Measurements from ENCODE around the gene FAM171A2. TPM values are rescaled to one million over a fixed set of nuclear protein-coding genes. Genes with fewer than 3 reads are reported as not detected.

Gene FAM171A2
- total and polyA plus RNA-seq, 2 of the 8 experiments (the other 6 are each of a cell fraction or from before 2014, with no cell fraction given): 21.9 to 24.1 TPM

GRCh38 chr17:44360144-44360533 lies 3.5 kb downstream of the FAM171A2 start:
- Histone ChIP-seq H4K8ac (ENCODE audit: extremely low read depth, insufficient read depth, low read length) (no peak overlapping the region), H4K5ac (ENCODE audit: insufficient read length, low read depth, low read length) (no peak overlapping the region), H3K14ac (ENCODE audit: insufficient read length) (no peak overlapping the region), H3K36me3 (ENCODE audit: control insufficient read depth in 2 of 4, insufficient read depth in 4 of 4, low read length in 3 of 4) (peaks cover 0 to 6% (median 1%) of the 10 kb centered on the region in 4 experiments; a peak in 1 of 8 replicates), H3K18ac (ENCODE audit: extremely low read depth, low read length) (no peak overlapping the region), H2BK5ac (ENCODE audit: low read depth, low read length) (no peak overlapping the region), H2AFZ (ENCODE audit: low read length) (no peak overlapping the region), H3K27me3 (replicated peaks in 1 of 4; ENCODE audit: control insufficient read depth in 3 of 4, extremely low read depth in 1 of 4, insufficient read depth in 3 of 4, low read length in 3 of 4) (no peaks in the 10 kb centered on the region), H3K4me1 (replicated peaks in 1 of 4; ENCODE audit: control insufficient read depth in 3 of 4, insufficient read depth in 4 of 4, low read length in 3 of 4) (peaks cover 9 to 25% (median 18%) of the 10 kb centered on the region in 4 experiments), H2BK120ac (replicated peaks; ENCODE audit: low read depth, low read length) (no peak overlapping the region), H2AK5ac (ENCODE audit: low read depth, low read length) (no peak overlapping the region), H3K27ac (ENCODE audit: low read depth, low read length) (no peak overlapping the region), H2BK12ac (ENCODE audit: low read depth, low read length) (no peak overlapping the region), H3K4me2 (ENCODE audit: insufficient read depth in 1 of 2, low read depth in 2 of 2, low read length in 2 of 2) (no peak overlapping the region; a peak in 1 of 4 replicates), H3K4ac (replicated peaks; ENCODE audit: insufficient read length, low read depth, low read length) (no peak overlapping the region), H3K23ac (ENCODE audit: insufficient read length) (no peak overlapping the region), H3K9me3 (ENCODE audit: insufficient read depth in 2 of 2, low read depth in 1 of 2, low read length in 1 of 2) (no peaks in the 10 kb centered on the region), H4K91ac (replicated peaks; ENCODE audit: insufficient read length, low read length) (no peak overlapping the region), H2BK20ac (ENCODE audit: low read length) (no peak overlapping the region), H3K4me3 (ENCODE audit: extremely low read depth in 1 of 4, insufficient read depth in 2 of 4, low read depth in 3 of 4, low read length in 4 of 4) (no peak overlapping the region), H4K20me1 (replicated peaks in 1 of 2; ENCODE audit: control insufficient read depth in 1 of 2, insufficient read depth in 2 of 2, low read length in 2 of 2) (peaks cover 3 to 27% of the 10 kb centered on the region in 2 experiments), H3K23me2 (ENCODE audit: low read depth, low read length) (peaks cover 2% of the 10 kb centered on the region; the same call in 1 of the 2 replicates), H3K9ac (replicated peaks in 1 of 4; ENCODE audit: extremely low read depth in 1 of 4, low read depth in 3 of 4, low read length in 3 of 4) (no peak overlapping the region), H3K79me2 (ENCODE audit: control insufficient read depth in 1 of 2, insufficient read depth in 2 of 2, low read length in 2 of 2) (peaks cover 0 to 7% of the 10 kb centered on the region in 2 experiments; a peak in 1 of 4 replicates), H2BK15ac (ENCODE audit: low read length) (no peak overlapping the region), H3K56ac (replicated peaks; ENCODE audit: insufficient read length, low read depth, low read length) (no peak overlapping the region), H3K79me1 (ENCODE audit: low read depth, low read length) (peaks cover 12% of the 10 kb centered on the region)
- ChIA-PET POLR2A (ENCODE audit: partially characterized antibody) (interaction anchor here (0.6 to 3.8 kb wide), 7 partner anchors 12 to 1341 kb away, joined by 3 to 13 read pairs (median 3); partner anchors contain the start of genes GPATCH8 and RUNDC3A), CTCF (ENCODE audit: partially characterized antibody) (interaction anchor here (0.7 to 10.1 kb wide), 8 partner anchors 9 to 274 kb away, joined by 3 to 177 read pairs (median 4); partner anchors contain the start of gene GRN)
- WGBS, 2 experiments (ENCODE audit: extremely low coverage in 1 of 2, insufficient coverage in 1 of 2, insufficient read length in 1 of 2, insufficient replicate concordance in 2 of 2, low coverage in 1 of 2, low lambda C conversion rate in 2 of 2, missing lambda C conversion rate in 1 of 2): 69% methylated on average over 6 of the region's 6 CpGs; no CpG with 5 or more reads in 1 of the 2 experiments
- FAIRE-seq: no peak
- no peak for TF ChIP-seq SP2 (IDR thresholded peaks at IDR 0.05; ENCODE audit: low read length)
- TF ChIP-seq SP1 (IDR thresholded peaks at IDR 0.05; ENCODE audit: low read depth, low read length): no peak
- no peak for TF ChIP-seq FOSL1 (IDR thresholded peaks at IDR 0.05; ENCODE audit: insufficient read depth, low read depth, low read length)
- no peak for TF ChIP-seq RFX5 (IDR thresholded peaks at IDR 0.05; ENCODE audit: borderline replicate concordance, low read depth, low read length)
- TF ChIP-seq CTBP2 (IDR thresholded peaks at IDR 0.05; ENCODE audit: borderline replicate concordance, insufficient read depth, insufficient read length, low read length): no peak
- TF ChIP-seq BACH1 (IDR thresholded peaks at IDR 0.05; ENCODE audit: low read length): no peak
- no peak for TF ChIP-seq E2F6 (IDR thresholded peaks at IDR 0.05)
- no peak for TF ChIP-seq KDM5A (IDR thresholded peaks at IDR 0.05; ENCODE audit: low read length)
- no peak for TF ChIP-seq RNF2 (IDR thresholded peaks at IDR 0.05; ENCODE audit: borderline replicate concordance, low read depth, low read length, missing control alignments, poor library complexity, severe bottlenecking)
- TF ChIP-seq TCF12 (IDR thresholded peaks at IDR 0.05; ENCODE audit: low read depth, low read length): no peak
- no peak for TF ChIP-seq HDAC6 (IDR thresholded peaks at IDR 0.05; ENCODE audit: low read depth, low read length)
- no peak for TF ChIP-seq ZNF274 (IDR thresholded peaks at IDR 0.05; ENCODE audit: borderline replicate concordance, extremely low read depth, low read length)
- TF ChIP-seq POLR2A (IDR thresholded peaks at IDR 0.05; ENCODE audit: control extremely low read depth in 1 of 2, low read depth in 2 of 2, low read length in 2 of 2): no peak
- TF ChIP-seq CHD1 (IDR thresholded peaks at IDR 0.05; ENCODE audit: low read depth, low read length): no peak
- no peak for DNase-seq (ENCODE audit: low read depth in 1 of 2, low spot score in 2 of 2)

Data from H1 (cell line).